GM13977 (cell line): ENCODE measurements around the gene RITA1.

ENCODE experiments used
- DNase-seq: peaks from one replicate; pipeline ENCODE4 v3.0.0; 2012; ENCODE audit warnings: low spot score
- in situ Hi-C: fragments of 300-500 bp; cut with MboI; formaldehyde crosslinking; loops from one replicate; pipeline ENCODE4 v1.12.0; 2022; ENCODE audit warnings: low sequenced_read_pairs, low pct_unique_long_range_greater_than_20kb, mixed read lengths, inconsistent platforms; ENCODE audit not compliant: unreplicated experiment
- TF ChIP-seq, protein P1 (sequence below): IDR thresholded peaks from 2 replicates; pipeline ENCODE4 v1.5.1; 2012; ENCODE audit warnings: mild to moderate bottlenecking, control low read depth; ENCODE audit not compliant: insufficient read depth; ENCODE audit errors: extremely low read depth, missing control alignments

RITA1 gene

DNA sequence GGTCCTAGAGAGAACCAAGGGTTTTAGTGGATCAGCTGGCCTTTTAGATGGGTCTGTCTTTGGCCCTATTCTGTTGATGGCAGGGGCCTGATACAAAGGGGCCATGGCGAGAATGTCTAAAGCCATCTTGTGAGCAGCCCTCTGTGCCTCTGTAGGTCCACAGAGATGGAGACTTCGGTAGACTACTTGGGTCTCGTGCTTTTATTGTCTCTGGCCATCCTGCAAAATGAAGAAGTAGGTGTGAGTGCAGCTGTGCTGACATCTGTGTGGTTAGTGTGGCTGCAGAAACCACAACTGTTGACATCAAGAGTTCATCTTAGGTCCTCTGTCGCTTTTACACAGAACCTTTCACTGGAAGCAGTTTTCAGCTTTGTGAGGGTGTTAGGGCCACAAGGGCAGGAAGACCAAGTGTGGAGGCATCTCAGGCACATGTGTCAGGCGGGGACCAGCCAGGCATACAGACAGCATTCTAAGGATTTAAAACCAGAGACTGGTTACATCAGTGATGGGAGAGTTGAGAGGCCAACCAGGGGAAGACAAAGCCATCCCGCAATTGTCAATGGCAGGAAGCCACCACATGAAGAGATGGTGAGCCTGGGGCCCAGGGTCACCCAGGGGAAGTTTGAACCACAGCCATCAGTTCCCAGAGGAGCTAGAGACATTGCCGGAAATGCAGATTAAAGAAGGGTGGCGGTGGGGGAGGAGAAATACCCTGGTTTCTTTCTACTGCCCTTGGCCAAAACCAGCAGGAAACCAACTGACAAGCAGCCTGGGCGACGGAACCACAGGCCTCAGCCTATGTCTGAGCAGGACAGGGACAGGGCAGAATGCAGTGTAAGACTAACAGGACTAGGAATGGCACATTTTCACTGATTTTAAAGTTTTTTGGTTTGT, 22.8 kb downstream of the RITA1 start:
- in situ Hi-C loops, result no loop called here
- peak; percentile 84 for DNase-seq
- TF ChIP-seq, protein P1, sequence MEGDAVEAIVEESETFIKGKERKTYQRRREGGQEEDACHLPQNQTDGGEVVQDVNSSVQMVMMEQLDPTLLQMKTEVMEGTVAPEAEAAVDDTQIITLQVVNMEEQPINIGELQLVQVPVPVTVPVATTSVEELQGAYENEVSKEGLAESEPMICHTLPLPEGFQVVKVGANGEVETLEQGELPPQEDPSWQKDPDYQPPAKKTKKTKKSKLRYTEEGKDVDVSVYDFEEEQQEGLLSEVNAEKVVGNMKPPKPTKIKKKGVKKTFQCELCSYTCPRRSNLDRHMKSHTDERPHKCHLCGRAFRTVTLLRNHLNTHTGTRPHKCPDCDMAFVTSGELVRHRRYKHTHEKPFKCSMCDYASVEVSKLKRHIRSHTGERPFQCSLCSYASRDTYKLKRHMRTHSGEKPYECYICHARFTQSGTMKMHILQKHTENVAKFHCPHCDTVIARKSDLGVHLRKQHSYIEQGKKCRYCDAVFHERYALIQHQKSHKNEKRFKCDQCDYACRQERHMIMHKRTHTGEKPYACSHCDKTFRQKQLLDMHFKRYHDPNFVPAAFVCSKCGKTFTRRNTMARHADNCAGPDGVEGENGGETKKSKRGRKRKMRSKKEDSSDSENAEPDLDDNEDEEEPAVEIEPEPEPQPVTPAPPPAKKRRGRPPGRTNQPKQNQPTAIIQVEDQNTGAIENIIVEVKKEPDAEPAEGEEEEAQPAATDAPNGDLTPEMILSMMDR, result no peak

DNA sequence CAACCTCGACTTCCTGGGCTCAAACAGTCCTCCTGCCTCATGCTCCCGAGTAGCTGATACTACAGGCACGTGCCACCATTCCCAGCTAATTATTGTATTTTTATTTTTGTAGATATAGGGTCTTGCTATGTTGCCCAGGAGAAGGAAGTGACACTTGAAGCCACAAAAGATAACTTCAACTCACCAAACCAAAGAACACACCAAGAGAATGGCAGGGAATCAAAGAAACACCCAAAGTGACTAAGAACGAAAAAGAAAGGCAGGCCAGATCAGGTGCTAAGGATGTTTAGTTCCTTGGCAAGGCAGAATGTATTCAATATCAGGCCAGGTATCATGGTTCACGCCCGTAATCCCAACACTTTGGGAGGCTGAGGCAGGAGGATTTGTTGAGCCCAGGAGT, 25.6 kb downstream of the RITA1 start:
- in situ Hi-C loops, result no loop called here
- DNase-seq, result no peak

DNA sequence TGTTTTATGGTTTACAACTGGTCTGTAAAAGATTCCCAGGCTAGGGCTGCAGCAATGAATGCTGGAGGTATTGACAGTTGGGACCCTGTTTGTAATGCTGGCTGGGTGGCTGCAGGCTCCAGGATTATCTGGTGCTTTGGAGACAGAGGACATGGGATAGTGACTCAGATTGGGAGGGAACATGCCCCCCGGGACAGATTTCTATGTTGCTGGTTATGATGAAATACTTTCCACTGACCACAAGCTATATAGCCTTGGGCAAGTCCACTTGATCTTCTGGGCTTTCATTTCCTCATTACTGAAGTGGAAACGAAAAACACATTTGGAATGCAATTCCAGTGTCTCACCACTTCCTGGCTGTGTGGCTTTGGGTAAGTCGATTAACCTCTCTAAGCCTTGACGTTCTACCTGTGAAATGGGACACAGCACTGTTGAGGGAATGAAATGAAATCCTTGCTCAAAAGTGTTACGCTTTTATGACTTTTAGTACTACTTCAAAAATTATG, 29.4 kb downstream of the RITA1 start:
- TF ChIP-seq, protein P1, result no peak
- DNase-seq, result no peak
- in situ Hi-C loops, result no loop called here

More for the DNA sequence above, 25.6 kb downstream of the RITA1 start:
- TF ChIP-seq, protein P1, result no peak

DNA sequence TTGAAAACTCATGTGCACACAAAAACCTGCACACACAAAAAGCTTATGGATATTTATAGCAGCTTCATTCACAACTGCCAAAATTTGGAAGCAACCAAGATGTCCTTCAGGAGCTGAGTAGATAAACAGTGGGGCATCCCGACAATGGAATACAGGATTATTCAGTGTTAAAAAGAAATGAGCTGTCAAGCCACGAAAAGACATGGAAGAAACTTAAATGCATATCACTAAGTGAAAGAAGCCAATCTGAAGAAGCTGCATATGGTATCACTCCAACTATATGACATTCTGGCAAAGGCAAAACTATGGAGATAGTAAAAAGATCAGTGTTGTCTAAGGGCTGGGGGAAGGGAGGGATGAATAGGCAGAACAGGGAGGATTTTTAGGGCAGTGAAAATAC, 30.5 kb downstream of the RITA1 start:
- TF ChIP-seq, protein P1, result no peak
- in situ Hi-C loops, result no loop called here
- no peak for DNase-seq

DNA sequence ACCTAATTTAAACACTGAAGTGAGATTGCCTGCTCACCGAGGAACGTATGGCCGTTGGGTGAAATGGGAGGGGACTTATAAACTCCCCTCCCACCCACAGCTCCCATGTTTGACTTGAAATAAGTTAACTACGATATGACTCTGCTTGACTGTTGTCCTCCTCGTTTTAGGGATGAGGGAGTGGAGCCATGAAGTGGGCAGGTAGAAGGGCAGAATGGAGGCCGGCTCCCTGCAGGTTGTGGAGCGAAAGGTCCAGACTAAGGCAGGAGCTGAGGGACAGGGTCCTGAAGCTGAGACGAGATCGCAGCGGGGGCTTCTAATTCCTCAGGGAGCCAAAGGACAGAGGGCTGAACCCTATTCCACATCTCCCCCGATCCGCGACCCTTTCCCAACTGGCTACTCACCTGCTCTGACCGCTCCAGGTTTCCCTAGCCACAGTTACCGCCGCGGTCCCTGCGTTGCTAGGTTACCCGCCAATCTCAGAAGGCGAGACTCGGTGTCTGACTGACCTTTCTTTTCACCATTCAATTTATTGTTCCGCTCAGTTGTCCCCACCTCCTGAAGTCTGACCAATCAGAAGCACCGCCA, 35.2 kb downstream of the RITA1 start:
- TF ChIP-seq, protein P1, result no peak
- in situ Hi-C loops, result no loop called here
- DNase-seq, result no peak

DNA sequence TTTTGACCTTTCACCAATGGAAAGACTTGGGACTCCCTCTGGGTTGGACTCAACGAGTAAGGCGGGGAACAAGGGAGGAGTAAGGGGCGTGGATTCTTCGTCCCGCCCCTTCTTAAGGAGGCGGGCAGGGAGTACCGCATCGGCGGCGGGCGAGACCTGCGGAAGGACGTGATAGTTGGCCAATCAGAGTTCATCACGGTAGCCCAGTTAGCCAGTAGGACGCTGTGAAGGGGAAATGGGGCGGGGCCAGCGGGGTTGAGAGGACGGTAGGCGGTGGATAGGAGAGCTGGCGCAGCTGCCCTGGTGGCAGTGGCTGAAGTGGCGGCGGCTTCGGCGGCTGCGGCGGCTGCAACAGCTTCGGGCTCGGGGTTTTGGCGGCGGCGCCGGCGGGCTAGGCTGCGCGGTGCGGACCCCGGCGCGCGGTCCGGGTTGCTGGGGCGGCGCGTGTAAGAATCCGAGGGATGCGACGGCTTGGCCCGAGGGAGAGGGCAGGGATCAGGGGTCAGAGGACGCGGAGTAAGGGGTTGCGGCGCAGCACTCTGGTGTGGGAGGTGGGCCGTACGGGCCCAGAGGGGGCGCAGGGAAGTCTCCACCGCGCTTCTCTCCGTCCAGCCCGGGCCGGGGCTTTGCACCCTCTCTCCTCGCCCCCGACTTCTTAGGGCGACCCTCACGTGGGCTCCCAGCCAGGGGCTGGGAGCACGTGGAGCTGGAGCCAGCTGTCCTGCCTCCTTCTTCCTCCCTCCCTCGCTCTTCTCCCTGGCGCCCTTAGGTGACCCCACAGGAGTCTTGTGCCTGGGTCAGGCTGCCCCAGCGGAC, 35.9 kb downstream of the RITA1 start, which contains the start of gene TPCN1:
Gene TPCN1 (plus strand): TSS at position 284 of the 816 bp plus-strand sequence. CDS start 5,389 bp downstream, outside the sequence.
- in situ Hi-C loops, result no loop called here
- DNase-seq, result peak; percentile 97
- TF ChIP-seq, protein P1, result no peak
